HepG2 (cell line): ENCODE data around the gene CHEK2. TPM values are rescaled to one million over a fixed set of nuclear protein-coding genes. Genes with fewer than 3 reads are reported as not detected.

ENCODE experiments used
- ATAC-seq: fragments of 200-7000 bp; cut with Tn5 transposase; 3 replicates; pipeline ENCODE4 v1.9.1; 2020; ENCODE audit warnings: mild to moderate bottlenecking, moderate library complexity
- BruUV-seq: library from RNA; stranded (reverse); fragments of 400-500 nt; replicated peaks from 2 replicates; lab custom pipeline; 2021; lab: Mats Ljungman, UMichigan
- CTCF ChIA-PET: fragments of 300-600 bp; formaldehyde crosslinking; extraction: SDS; loops from one replicate; lab custom pipeline; 2021; ENCODE audit warnings: low total read pairs, inconsistent platforms, low intra/inter-chr PET ratio; lab: Yijun Ruan, JAX
- POLR2A ChIA-PET: fragments of 350-600 bp; sonication (Branson Sonifier 250); formaldehyde crosslinking; loops from one replicate; lab custom pipeline; 2020; ENCODE audit warnings: antibody characterized with exemption, inconsistent platforms; lab: Yijun Ruan, JAX
- DNase-seq: peaks from one replicate; pipeline ENCODE4 v3.0.0-alpha.2; 2015; ENCODE audit warnings: low spot score
- FAIRE-seq: peaks from 3 replicates; lab custom pipeline; 2011; peaks lifted over from hg19 to GRCh38; lab: Jason Lieb, UNC
- H2AFZ ChIP-seq: one replicate; pipeline ENCODE4 v1.6.1; 2011; ENCODE audit warnings: low read length, inconsistent platforms
- H3K27ac ChIP-seq: fragments of 300-600 bp; 3 replicates; pipeline ENCODE4 v1.8.0; 2011; ENCODE audit warnings: mixed run types, mild to moderate bottlenecking, mixed read lengths, low read length, inconsistent platforms; ENCODE audit not compliant: insufficient read depth; ENCODE audit errors: extremely low read length
- H3K27me3 ChIP-seq, 2 experiments: fragments of 200-600 bp in 1 of 2; 2 replicates in 1 of 2; 3 replicates in 1 of 2; pipeline versions ENCODE4 v1.6.0 to v1.8.0; 2011; ENCODE audit warnings: low read length in 2 of 2, mild to moderate bottlenecking in 2 of 2, moderate library complexity in 2 of 2, inconsistent platforms in 1 of 2; ENCODE audit not compliant: insufficient read depth in 2 of 2, control insufficient read depth in 1 of 2
- H3K36me3 ChIP-seq, 2 experiments: fragments of 200-600 bp in 1 of 2; replicated peaks in 1 of 2; 2 replicates in 1 of 2; 3 replicates in 1 of 2; pipeline versions ENCODE4 v1.5.1 to v1.8.0; 2011; ENCODE audit warnings: low read length in 2 of 2, inconsistent platforms in 1 of 2; ENCODE audit not compliant: insufficient read depth in 2 of 2, control insufficient read depth in 1 of 2
- H3K4me1 ChIP-seq: 2 replicates; pipeline ENCODE4 v1.5.1; 2012; ENCODE audit warnings: low read length, inconsistent platforms; ENCODE audit not compliant: insufficient read depth
- H3K4me2 ChIP-seq: 2 replicates; pipeline ENCODE4 v1.6.0; 2011; ENCODE audit warnings: low read depth, low read length, inconsistent platforms
- H3K4me3 ChIP-seq, 3 experiments: fragments of 200-600 bp in 1 of 3; sonication (generic), shearing (Covaris generic) in 1 of 3; replicated peaks in 1 of 3; 2 replicates each; pipeline ENCODE4 v1.5.1; 2011 to 2016; ENCODE audit warnings: low read length in 3 of 3, inconsistent platforms in 2 of 3, low read depth in 2 of 3, mild to moderate bottlenecking in 2 of 3, control low read depth in 1 of 3, mixed read lengths in 1 of 3; ENCODE audit not compliant: insufficient read depth in 1 of 3
- H3K79me2 ChIP-seq: one replicate; pipeline ENCODE4 v1.6.1; 2011; ENCODE audit warnings: low read length, inconsistent platforms; ENCODE audit not compliant: insufficient read depth
- H3K9ac ChIP-seq: 2 replicates; pipeline ENCODE4 v1.6.0; 2011; ENCODE audit warnings: mild to moderate bottlenecking, low read depth, low read length, inconsistent platforms; ENCODE audit not compliant: insufficient read depth
- H3K9me3 ChIP-seq: 2 replicates; pipeline ENCODE4 v1.5.1; 2012; ENCODE audit warnings: mild to moderate bottlenecking, low read length
- H4K20me1 ChIP-seq: 2 replicates; pipeline ENCODE4 v1.6.0; 2011; ENCODE audit warnings: inconsistent platforms, mild to moderate bottlenecking, low read length, moderate library complexity; ENCODE audit not compliant: insufficient read depth
- ARHGAP35 ChIP-seq: sonication (generic); formaldehyde crosslinking; IDR thresholded peaks from 2 replicates; pipeline ENCODE4 v1.9.0; 2022; ENCODE audit warnings: mild to moderate bottlenecking, inconsistent platforms, moderate library complexity, missing genetic modification reagents, borderline replicate concordance
- BRCA1 ChIP-seq: sonication (generic); formaldehyde crosslinking; IDR thresholded peaks from 2 replicates; pipeline ENCODE4 v1.4.0; 2020; ENCODE audit warnings: missing genetic modification reagents
- FOSL1 ChIP-seq: sonication (generic); formaldehyde crosslinking; IDR thresholded peaks from 2 replicates; pipeline ENCODE4 v1.9.0; 2021; ENCODE audit warnings: missing genetic modification reagents, borderline replicate concordance
- HOXD1 ChIP-seq: sonication (generic); formaldehyde crosslinking; IDR thresholded peaks from 2 replicates; pipeline ENCODE4 v1.5.0; 2020; ENCODE audit warnings: missing genetic modification reagents
- IRX3 ChIP-seq: sonication (generic); formaldehyde crosslinking; IDR thresholded peaks from 2 replicates; pipeline ENCODE4 v1.8.1; 2023; ENCODE audit warnings: mild to moderate bottlenecking, low read depth, missing genetic modification reagents, borderline replicate concordance
- NKX3-1 ChIP-seq: sonication (generic); formaldehyde crosslinking; IDR thresholded peaks from 2 replicates; pipeline ENCODE4 v1.5.0; 2020; ENCODE audit warnings: missing genetic modification reagents
- PHB2 ChIP-seq: fragments of 450-650 bp; IDR thresholded peaks from 2 replicates; pipeline ENCODE4 v1.6.1; 2018; ENCODE audit not compliant: partially characterized antibody
- PHF8 ChIP-seq: sonication (generic); formaldehyde crosslinking; IDR thresholded peaks from 2 replicates; pipeline ENCODE4 v1.5.0; 2020; ENCODE audit warnings: missing genetic modification reagents
- RBM22 ChIP-seq: fragments of 200-400 bp; formaldehyde crosslinking; optimal IDR thresholded peaks from 2 replicates; pipeline ENCODE3; 2017; ENCODE audit warnings: mild to moderate bottlenecking, low read length, moderate library complexity
- SP1 ChIP-seq, 2 experiments: fragments of 450-650 bp in 1 of 2; sonication (generic) in 1 of 2; formaldehyde crosslinking in 1 of 2; IDR thresholded peaks; 2 replicates each; pipeline versions ENCODE4 v1.4.0 to v1.6.1; 2016 to 2020; ENCODE audit warnings: missing genetic modification reagents in 1 of 2
- ZBTB8A ChIP-seq: sonication (generic); formaldehyde crosslinking; IDR thresholded peaks from 2 replicates; pipeline ENCODE4 v1.4.0; 2020; ENCODE audit warnings: mild to moderate bottlenecking, low read depth, missing genetic modification reagents, borderline replicate concordance
- WGBS: methylation state at CpG from one replicate; pipeline ENCODE4 v1.1.6; 2017; ENCODE audit warnings: low lambda C conversion rate; 5-methylcytosine and 5-hydroxymethylcytosine counted together
- in situ Hi-C: cut with HindIII; loops from 2 replicates; pipeline ENCODE4 v1.10.0; 2017; ENCODE audit warnings: low pct_unique_long_range_greater_than_20kb; ENCODE audit not compliant: extremely low pct_ligation_motif_present
- intact Hi-C: fragments of 100-400 bp; cut with micrococcal nuclease; formaldehyde crosslinking; loops from one replicate; pipeline ENCODE4 v1.10.0; 2022; ENCODE audit not compliant: unreplicated experiment
- polyA plus RNA-seq, 8 experiments: library from polyadenylated mRNA; depleted of rRNA in 3 of 8; stranded (reverse) in 7 of 8; unstranded in 1 of 8; fragments of >200 nt; fragmentation: Illumina TruSeq in 4 of 8; extraction: Trizol in 4 of 8; gene quantifications; 2 replicates each; pipeline versions ENCODE4 v1.2.1 to v1.2.3, GENCODE V29; 2011 to 2016; ENCODE audit warnings: low read depth in 4 of 8, missing spikeins in 1 of 8, mixed read lengths in 1 of 8; ENCODE audit not compliant: insufficient read depth in 1 of 8
- total RNA-seq, 5 experiments: library from RNA; depleted of rRNA; stranded (reverse); fragments of >200 nt; fragmentation: Illumina TruSeq; extraction: Trizol; gene quantifications; 2 replicates each; pipeline ENCODE4 v1.2.3, GENCODE V29; 2016; ENCODE audit warnings: low read depth in 1 of 5
- TF ChIP-seq, protein P1 (sequence below): sonication (generic); formaldehyde crosslinking; IDR thresholded peaks from 2 replicates; pipeline ENCODE4 v1.5.0; 2020; ENCODE audit warnings: mild to moderate bottlenecking, missing genetic modification reagents
- TF ChIP-seq, protein P2 (sequence below): sonication (generic); formaldehyde crosslinking; IDR thresholded peaks from 2 replicates; pipeline ENCODE4 v1.4.0; 2020; ENCODE audit warnings: missing genetic modification reagents

Gene CHEK2
- total and polyA plus RNA-seq, 2 of the 13 experiments (the other 11 are each of a cell fraction or from before 2014, with no cell fraction given), result 27.0 to 40.5 TPM

DNA sequence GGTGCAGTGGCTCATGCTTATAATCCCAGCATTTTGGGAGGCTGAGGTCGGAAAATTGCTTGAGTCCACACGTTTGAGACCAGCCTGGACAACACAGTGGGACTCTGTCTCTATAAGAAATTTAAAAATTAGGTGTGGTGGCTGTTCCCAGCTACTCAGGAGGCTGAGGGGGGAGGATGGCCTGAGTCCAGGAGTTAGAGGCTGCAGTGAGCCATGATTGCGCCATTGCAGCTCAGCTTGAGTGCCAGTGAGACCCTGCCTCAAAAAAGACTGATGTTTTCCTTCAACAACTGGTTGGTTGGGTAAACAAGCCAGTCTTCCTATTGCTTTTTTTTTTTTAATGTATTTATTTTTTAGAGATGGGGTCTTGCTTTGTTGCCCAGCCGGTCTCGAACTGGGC lies 49.5 kb upstream of the CHEK2 start:
- in situ Hi-C loops, result loop anchor here (5.0 kb wide), 1 partner anchor 36 kb away; no protein-coding TSS in a partner anchor
- TF ChIP-seq RBM22 (no peak), SP1 (IDR thresholded peaks at IDR 0.05) (no peak), SP1 (CRISPR knock-in tag; IDR thresholded peaks at IDR 0.05) (no peak), IRX3 (CRISPR knock-in tag) (no peak)
- TF ChIP-seq, protein P1, sequence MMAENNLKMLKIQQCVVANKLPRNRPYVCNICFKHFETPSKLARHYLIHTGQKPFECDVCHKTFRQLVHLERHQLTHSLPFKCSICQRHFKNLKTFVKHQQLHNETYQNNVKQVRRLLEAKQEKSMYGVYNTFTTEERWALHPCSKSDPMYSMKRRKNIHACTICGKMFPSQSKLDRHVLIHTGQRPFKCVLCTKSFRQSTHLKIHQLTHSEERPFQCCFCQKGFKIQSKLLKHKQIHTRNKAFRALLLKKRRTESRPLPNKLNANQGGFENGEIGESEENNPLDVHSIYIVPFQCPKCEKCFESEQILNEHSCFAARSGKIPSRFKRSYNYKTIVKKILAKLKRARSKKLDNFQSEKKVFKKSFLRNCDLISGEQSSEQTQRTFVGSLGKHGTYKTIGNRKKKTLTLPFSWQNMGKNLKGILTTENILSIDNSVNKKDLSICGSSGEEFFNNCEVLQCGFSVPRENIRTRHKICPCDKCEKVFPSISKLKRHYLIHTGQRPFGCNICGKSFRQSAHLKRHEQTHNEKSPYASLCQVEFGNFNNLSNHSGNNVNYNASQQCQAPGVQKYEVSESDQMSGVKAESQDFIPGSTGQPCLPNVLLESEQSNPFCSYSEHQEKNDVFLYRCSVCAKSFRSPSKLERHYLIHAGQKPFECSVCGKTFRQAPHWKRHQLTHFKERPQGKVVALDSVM (CRISPR knock-in tag), result peak; percentile 91
- CTCF ChIA-PET, result interaction anchor here (1.7 kb wide), 1 partner anchor 38 kb away, joined by 11 read pairs; no protein-coding TSS in a partner anchor
- peaks cover 14 to 47% of the 10 kb centered on the region in 2 experiments for H3K36me3 ChIP-seq
- H3K27me3 ChIP-seq, result no peaks in the 10 kb centered on the region
- H3K27ac ChIP-seq, result no peak overlapping the region
- BruUV-seq, result no TSS peak
- intact Hi-C loops, result loop anchor here (5.0 kb wide), 1 partner anchor 36 kb away; no protein-coding TSS in a partner anchor
- POLR2A ChIA-PET, result interaction anchor here (1.2 to 20.4 kb wide), 3 partner anchors 11 to 38 kb away, joined by 3 to 945 read pairs (median 4); no protein-coding TSS in a partner anchor
- ATAC-seq (peak; percentile 6; the same call in 1 of the 3 replicates), FAIRE-seq (no peak), DNase-seq (no peak)
- no peak overlapping the region for H2AFZ ChIP-seq
- H3K79me2 ChIP-seq, result peaks cover 19% of the 10 kb centered on the region
- peaks cover 35% of the 10 kb centered on the region for H4K20me1 ChIP-seq
- WGBS, result 94% methylated on average over 5 of the region's 5 CpGs
- peaks cover 45% of the 10 kb centered on the region for H3K4me1 ChIP-seq
- no peaks in the 10 kb centered on the region for H3K9me3 ChIP-seq
- H3K4me3 ChIP-seq, result no peak overlapping the region
- no peak overlapping the region for H3K9ac ChIP-seq
- no peak overlapping the region for H3K4me2 ChIP-seq

DNA sequence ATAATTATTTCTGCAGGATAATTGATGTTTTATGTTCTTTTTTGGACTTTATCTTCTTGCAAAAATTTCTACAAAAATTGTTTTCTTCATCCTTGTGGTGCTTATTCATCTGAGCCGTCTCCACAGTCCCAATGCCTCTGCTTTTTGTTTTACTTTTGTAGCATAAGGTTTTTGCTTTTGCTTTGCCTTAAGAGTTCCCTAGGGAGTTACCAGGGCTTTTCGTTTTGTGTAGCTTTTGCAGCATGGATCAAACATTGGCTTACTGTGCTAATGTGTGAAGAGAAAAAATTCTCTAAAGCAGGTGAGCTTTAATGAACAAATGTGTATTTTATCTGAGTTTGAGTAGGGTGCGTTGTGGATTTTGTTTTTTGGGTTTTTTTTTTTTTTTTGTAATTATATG lies 47.0 kb upstream of the CHEK2 start:
- Histone ChIP-seq H4K20me1 (peaks cover 11% of the 10 kb centered on the region), H3K27me3 (no peaks in the 10 kb centered on the region), H3K9me3 (no peaks in the 10 kb centered on the region), H3K27ac (no peak overlapping the region), H3K36me3 (peaks cover 7 to 35% of the 10 kb centered on the region in 2 experiments), H3K9ac (no peak overlapping the region), H3K4me2 (no peak overlapping the region), H3K4me1 (peaks cover 44% of the 10 kb centered on the region), H3K79me2 (peaks cover 21% of the 10 kb centered on the region), H2AFZ (no peak overlapping the region), H3K4me3 (no peak overlapping the region)
- no peak for DNase-seq
- no TSS peak for BruUV-seq
- WGBS, result 94% methylated on average over 3 of the region's 3 CpGs
- intact Hi-C loops, result no loop called here
- TF ChIP-seq ARHGAP35, result no peak
- TF ChIP-seq FOSL1 (CRISPR knock-in tag), result no peak
- TF ChIP-seq BRCA1 (CRISPR knock-in tag), result no peak
- no peak for TF ChIP-seq PHB2
- no peak for TF ChIP-seq ZBTB8A
- TF ChIP-seq PHF8 (CRISPR knock-in tag), result no peak
- no peak for TF ChIP-seq NKX3-1 (CRISPR knock-in tag)
- TF ChIP-seq, protein P2, sequence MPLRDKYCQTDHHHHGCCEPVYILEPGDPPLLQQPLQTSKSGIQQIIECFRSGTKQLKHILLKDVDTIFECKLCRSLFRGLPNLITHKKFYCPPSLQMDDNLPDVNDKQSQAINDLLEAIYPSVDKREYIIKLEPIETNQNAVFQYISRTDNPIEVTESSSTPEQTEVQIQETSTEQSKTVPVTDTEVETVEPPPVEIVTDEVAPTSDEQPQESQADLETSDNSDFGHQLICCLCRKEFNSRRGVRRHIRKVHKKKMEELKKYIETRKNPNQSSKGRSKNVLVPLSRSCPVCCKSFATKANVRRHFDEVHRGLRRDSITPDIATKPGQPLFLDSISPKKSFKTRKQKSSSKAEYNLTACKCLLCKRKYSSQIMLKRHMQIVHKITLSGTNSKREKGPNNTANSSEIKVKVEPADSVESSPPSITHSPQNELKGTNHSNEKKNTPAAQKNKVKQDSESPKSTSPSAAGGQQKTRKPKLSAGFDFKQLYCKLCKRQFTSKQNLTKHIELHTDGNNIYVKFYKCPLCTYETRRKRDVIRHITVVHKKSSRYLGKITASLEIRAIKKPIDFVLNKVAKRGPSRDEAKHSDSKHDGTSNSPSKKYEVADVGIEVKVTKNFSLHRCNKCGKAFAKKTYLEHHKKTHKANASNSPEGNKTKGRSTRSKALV, result no peak
- no peak for TF ChIP-seq HOXD1 (CRISPR knock-in tag)
- ChIA-PET CTCF (no interaction called here), POLR2A (interaction anchor here (6.6 to 20.4 kb wide), 2 partner anchors 12 to 28 kb away, joined by 140 to 945 read pairs; partner anchors contain the start of gene XBP1)
- no peak for FAIRE-seq
- ATAC-seq, result no peak
- in situ Hi-C loops, result loop anchor here (10.0 kb wide), 1 partner anchor 184 kb away; no protein-coding TSS in a partner anchor
